ENCODE measurements around the gene DVL3. TPM values are rescaled to one million over a fixed set of nuclear protein-coding genes. Genes with fewer than 3 reads are reported as not detected.

Gene DVL3
- total RNA-seq, 1 experiment from 2014 or later: 76.2 TPM

DNA sequence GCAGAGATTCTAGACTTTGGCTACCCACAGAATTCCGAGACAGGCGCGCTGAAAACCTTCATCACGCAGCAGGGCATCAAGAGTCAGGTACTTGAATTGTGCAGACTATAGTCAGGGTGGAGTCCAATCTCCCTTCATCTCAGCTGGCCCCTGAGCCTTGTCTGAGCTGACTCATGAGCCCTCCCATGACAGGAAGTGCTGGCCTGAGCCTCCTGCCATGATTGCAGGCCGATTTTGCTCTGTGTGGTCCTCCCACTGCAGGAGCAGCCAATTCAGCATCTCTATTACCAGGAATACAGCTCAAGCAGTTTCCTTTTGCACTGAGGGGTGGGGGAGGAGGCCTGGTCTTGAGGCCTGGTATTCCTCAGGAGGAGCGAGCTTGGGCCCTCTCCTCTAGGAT lies 25.0 kb downstream of the DVL3 start:
- DNase-seq (ENCODE audit: low spot score) (no peak), ATAC-seq (no peak)
- H3K27me3 Mint-ChIP-seq (ENCODE audit: low read depth): no peaks in the 10 kb centered on the region
- H3K4me3 Mint-ChIP-seq: no peak overlapping the region
- TF ChIP-seq NR2C2 (CRISPR knock-in tag; IDR thresholded peaks at IDR 0.05) (no peak), ZMAT4 (CRISPR knock-in tag; IDR thresholded peaks at IDR 0.05) (no peak), TEAD1 (CRISPR knock-in tag; IDR thresholded peaks at IDR 0.05) (no peak), TEAD4 (CRISPR knock-in tag; IDR thresholded peaks at IDR 0.05) (no peak), TCF7 (CRISPR knock-in tag; IDR thresholded peaks at IDR 0.05; ENCODE audit: low read depth) (no peak), E2F5 (CRISPR knock-in tag; IDR thresholded peaks at IDR 0.05) (no peak)
- TF ChIP-seq, protein P1, sequence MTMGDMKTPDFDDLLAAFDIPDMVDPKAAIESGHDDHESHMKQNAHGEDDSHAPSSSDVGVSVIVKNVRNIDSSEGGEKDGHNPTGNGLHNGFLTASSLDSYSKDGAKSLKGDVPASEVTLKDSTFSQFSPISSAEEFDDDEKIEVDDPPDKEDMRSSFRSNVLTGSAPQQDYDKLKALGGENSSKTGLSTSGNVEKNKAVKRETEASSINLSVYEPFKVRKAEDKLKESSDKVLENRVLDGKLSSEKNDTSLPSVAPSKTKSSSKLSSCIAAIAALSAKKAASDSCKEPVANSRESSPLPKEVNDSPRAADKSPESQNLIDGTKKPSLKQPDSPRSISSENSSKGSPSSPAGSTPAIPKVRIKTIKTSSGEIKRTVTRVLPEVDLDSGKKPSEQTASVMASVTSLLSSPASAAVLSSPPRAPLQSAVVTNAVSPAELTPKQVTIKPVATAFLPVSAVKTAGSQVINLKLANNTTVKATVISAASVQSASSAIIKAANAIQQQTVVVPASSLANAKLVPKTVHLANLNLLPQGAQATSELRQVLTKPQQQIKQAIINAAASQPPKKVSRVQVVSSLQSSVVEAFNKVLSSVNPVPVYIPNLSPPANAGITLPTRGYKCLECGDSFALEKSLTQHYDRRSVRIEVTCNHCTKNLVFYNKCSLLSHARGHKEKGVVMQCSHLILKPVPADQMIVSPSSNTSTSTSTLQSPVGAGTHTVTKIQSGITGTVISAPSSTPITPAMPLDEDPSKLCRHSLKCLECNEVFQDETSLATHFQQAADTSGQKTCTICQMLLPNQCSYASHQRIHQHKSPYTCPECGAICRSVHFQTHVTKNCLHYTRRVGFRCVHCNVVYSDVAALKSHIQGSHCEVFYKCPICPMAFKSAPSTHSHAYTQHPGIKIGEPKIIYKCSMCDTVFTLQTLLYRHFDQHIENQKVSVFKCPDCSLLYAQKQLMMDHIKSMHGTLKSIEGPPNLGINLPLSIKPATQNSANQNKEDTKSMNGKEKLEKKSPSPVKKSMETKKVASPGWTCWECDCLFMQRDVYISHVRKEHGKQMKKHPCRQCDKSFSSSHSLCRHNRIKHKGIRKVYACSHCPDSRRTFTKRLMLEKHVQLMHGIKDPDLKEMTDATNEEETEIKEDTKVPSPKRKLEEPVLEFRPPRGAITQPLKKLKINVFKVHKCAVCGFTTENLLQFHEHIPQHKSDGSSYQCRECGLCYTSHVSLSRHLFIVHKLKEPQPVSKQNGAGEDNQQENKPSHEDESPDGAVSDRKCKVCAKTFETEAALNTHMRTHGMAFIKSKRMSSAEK (CRISPR knock-in tag; IDR thresholded peaks at IDR 0.05; ENCODE audit: borderline replicate concordance): no peak
- TF ChIP-seq, protein P2, sequence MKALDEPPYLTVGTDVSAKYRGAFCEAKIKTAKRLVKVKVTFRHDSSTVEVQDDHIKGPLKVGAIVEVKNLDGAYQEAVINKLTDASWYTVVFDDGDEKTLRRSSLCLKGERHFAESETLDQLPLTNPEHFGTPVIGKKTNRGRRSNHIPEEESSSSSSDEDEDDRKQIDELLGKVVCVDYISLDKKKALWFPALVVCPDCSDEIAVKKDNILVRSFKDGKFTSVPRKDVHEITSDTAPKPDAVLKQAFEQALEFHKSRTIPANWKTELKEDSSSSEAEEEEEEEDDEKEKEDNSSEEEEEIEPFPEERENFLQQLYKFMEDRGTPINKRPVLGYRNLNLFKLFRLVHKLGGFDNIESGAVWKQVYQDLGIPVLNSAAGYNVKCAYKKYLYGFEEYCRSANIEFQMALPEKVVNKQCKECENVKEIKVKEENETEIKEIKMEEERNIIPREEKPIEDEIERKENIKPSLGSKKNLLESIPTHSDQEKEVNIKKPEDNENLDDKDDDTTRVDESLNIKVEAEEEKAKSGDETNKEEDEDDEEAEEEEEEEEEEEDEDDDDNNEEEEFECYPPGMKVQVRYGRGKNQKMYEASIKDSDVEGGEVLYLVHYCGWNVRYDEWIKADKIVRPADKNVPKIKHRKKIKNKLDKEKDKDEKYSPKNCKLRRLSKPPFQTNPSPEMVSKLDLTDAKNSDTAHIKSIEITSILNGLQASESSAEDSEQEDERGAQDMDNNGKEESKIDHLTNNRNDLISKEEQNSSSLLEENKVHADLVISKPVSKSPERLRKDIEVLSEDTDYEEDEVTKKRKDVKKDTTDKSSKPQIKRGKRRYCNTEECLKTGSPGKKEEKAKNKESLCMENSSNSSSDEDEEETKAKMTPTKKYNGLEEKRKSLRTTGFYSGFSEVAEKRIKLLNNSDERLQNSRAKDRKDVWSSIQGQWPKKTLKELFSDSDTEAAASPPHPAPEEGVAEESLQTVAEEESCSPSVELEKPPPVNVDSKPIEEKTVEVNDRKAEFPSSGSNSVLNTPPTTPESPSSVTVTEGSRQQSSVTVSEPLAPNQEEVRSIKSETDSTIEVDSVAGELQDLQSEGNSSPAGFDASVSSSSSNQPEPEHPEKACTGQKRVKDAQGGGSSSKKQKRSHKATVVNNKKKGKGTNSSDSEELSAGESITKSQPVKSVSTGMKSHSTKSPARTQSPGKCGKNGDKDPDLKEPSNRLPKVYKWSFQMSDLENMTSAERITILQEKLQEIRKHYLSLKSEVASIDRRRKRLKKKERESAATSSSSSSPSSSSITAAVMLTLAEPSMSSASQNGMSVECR (CRISPR knock-in tag; IDR thresholded peaks at IDR 0.05; ENCODE audit: borderline replicate concordance): no peak
- peaks cover 66% of the 10 kb centered on the region for H3K36me3 Mint-ChIP-seq
- POLR2A ChIA-PET: no interaction called here
- CTCF ChIA-PET: interaction anchor here (0.8 to 1.3 kb wide), 2 partner anchors 35 to 48 kb away, joined by 3 to 5 read pairs; no protein-coding TSS in a partner anchor
- no peak overlapping the region for H3K27ac Mint-ChIP-seq
- H3K4me1 Mint-ChIP-seq: peaks cover 35% of the 10 kb centered on the region
- no peaks in the 10 kb centered on the region for H3K9me3 Mint-ChIP-seq

DNA sequence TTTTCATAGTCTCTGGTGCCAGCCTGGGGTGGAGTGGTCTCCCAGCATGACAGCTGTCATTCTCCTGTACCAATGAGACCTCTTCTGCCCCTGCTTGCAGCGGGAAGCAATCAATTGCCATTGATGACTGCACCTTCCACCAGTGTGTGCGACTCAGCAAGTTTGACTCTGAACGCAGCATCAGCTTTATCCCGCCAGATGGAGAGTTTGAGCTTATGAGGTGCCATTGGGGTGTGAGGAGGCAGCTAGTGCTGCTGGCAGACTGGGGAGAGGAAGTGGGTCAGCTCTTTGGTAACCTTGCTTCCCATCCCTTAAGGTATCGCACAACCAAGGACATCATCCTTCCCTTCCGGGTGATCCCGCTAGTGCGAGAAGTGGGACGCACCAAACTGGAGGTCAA lies 26.4 kb downstream of the DVL3 start:
- Mint-ChIP-seq H3K27me3 (ENCODE audit: low read depth) (no peaks in the 10 kb centered on the region), H3K27ac (no peak overlapping the region; the same call in 1 of the 2 replicates), H3K4me3 (no peak overlapping the region), H3K9me3 (no peaks in the 10 kb centered on the region), H3K36me3 (peaks cover 66% of the 10 kb centered on the region), H3K4me1 (peaks cover 30% of the 10 kb centered on the region)
- ChIA-PET CTCF (interaction anchor here (0.8 to 1.3 kb wide), 2 partner anchors 36 to 46 kb away, joined by 3 to 5 read pairs; no protein-coding TSS in a partner anchor), POLR2A (no interaction called here)
- ATAC-seq (no peak), DNase-seq (ENCODE audit: low spot score) (no peak)
- TF ChIP-seq FOXK1 (CRISPR knock-in tag; IDR thresholded peaks at IDR 0.05) (no peak), ZNF138 (CRISPR knock-in tag; conservative IDR thresholded peaks at IDR 0.05) (no peak), FOXP1 (CRISPR knock-in tag; IDR thresholded peaks at IDR 0.05; ENCODE audit: borderline replicate concordance) (no peak), FOXJ3 (CRISPR knock-in tag; IDR thresholded peaks at IDR 0.05; ENCODE audit: borderline replicate concordance) (no peak), ATF6 (CRISPR knock-in tag; IDR thresholded peaks at IDR 0.05) (no peak), OVOL2 (CRISPR knock-in tag; IDR thresholded peaks at IDR 0.05; ENCODE audit: borderline replicate concordance) (no peak), NFATC4 (CRISPR knock-in tag; IDR thresholded peaks at IDR 0.05) (no peak), MYBL2 (CRISPR knock-in tag; IDR thresholded peaks at IDR 0.05) (no peak), ZBTB21 (CRISPR knock-in tag; IDR thresholded peaks at IDR 0.05; ENCODE audit: borderline replicate concordance) (no peak), NR2C2 (CRISPR knock-in tag; IDR thresholded peaks at IDR 0.05) (no peak), ZNF232 (CRISPR knock-in tag; IDR thresholded peaks at IDR 0.05) (no peak)
- TF ChIP-seq, protein P3, sequence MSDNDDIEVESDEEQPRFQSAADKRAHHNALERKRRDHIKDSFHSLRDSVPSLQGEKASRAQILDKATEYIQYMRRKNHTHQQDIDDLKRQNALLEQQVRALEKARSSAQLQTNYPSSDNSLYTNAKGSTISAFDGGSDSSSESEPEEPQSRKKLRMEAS (CRISPR knock-in tag; IDR thresholded peaks at IDR 0.05): no peak
- TF ChIP-seq, protein P4, sequence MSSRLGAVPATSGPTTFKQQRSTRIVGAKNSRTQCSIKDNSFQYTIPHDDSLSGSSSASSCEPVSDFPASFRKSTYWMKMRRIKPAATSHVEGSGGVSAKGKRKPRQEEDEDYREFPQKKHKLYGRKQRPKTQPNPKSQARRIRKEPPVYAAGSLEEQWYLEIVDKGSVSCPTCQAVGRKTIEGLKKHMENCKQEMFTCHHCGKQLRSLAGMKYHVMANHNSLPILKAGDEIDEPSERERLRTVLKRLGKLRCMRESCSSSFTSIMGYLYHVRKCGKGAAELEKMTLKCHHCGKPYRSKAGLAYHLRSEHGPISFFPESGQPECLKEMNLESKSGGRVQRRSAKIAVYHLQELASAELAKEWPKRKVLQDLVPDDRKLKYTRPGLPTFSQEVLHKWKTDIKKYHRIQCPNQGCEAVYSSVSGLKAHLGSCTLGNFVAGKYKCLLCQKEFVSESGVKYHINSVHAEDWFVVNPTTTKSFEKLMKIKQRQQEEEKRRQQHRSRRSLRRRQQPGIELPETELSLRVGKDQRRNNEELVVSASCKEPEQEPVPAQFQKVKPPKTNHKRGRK (CRISPR knock-in tag; IDR thresholded peaks at IDR 0.05; ENCODE audit: borderline replicate concordance): no peak

Data from WTC11 (cell line).